ENCODE data around the gene TBC1D17.
A peak's percentile ranks its signal among the peaks of the same experiment; 100 is the strongest.

Gene TBC1D17

GRCh38 chr19:49932731-49933131 lies 55.2 kb downstream of the TBC1D17 start:
- H3K27ac ChIP-seq, result no peak overlapping the region
- H3K27me3 ChIP-seq, result no peaks in the 10 kb centered on the region
- H3K4me3 ChIP-seq, result no peak overlapping the region
- H3K4me1 ChIP-seq, result peaks cover 36% of the 10 kb centered on the region
- H3K36me3 ChIP-seq, result peaks cover 36% of the 10 kb centered on the region
- TF ChIP-seq Cebpa-rat (IDR thresholded peaks at IDR 0.05), result no peak
- no peaks in the 10 kb centered on the region for H3K9me3 ChIP-seq
- H3K4me2 ChIP-seq, result peak overlapping the region; percentile 61
- H4K20me1 ChIP-seq, result peaks cover 62% of the 10 kb centered on the region
- no peak overlapping the region for H3K9ac ChIP-seq

- Histone ChIP-seq H3K9me3 (no peaks in the 10 kb centered on the region), H3K27ac (no peak overlapping the region), H3K9ac (no peak overlapping the region), H3K4me3 (no peak overlapping the region), H3K36me3 (peaks cover 32% of the 10 kb centered on the region), H3K4me1 (peaks cover 32% of the 10 kb centered on the region), H3K4me2 (no peak overlapping the region), H3K27me3 (no peaks in the 10 kb centered on the region), H4K20me1 (peaks cover 58% of the 10 kb centered on the region)
- no peak for TF ChIP-seq Cebpa-rat (IDR thresholded peaks at IDR 0.05)
Measured at GRCh38 chr19:49933643-49934042, 56.1 kb downstream of the TBC1D17 start.

GRCh38 chr19:49936549-49936948 lies 59.0 kb downstream of the TBC1D17 start:
- Histone ChIP-seq H3K9me3 (no peaks in the 10 kb centered on the region), H3K27me3 (no peaks in the 10 kb centered on the region), H3K4me1 (peaks cover 17% of the 10 kb centered on the region), H3K9ac (no peak overlapping the region), H3K4me2 (no peak overlapping the region), H3K4me3 (no peak overlapping the region), H4K20me1 (peaks cover 44% of the 10 kb centered on the region), H3K36me3 (peaks cover 21% of the 10 kb centered on the region), H3K27ac (no peak overlapping the region)
- no peak for TF ChIP-seq Cebpa-rat (IDR thresholded peaks at IDR 0.05)

GRCh38 chr19:49937750-49938381 lies 60.4 kb downstream of the TBC1D17 start:
- Histone ChIP-seq H3K4me2 (peak overlapping the region; percentile 43), H3K9ac (no peak overlapping the region), H3K36me3 (peaks cover 11% of the 10 kb centered on the region), H3K9me3 (no peaks in the 10 kb centered on the region), H3K27ac (no peak overlapping the region), H4K20me1 (peaks cover 33% of the 10 kb centered on the region), H3K4me3 (no peak overlapping the region), H3K27me3 (no peaks in the 10 kb centered on the region), H3K4me1 (peaks cover 7% of the 10 kb centered on the region)
- TF ChIP-seq Cebpa-rat (IDR thresholded peaks at IDR 0.05), result no peak

Measured in BLaER1 (cell line).